Cardiac fibroblast (primary cell): Measurements from ENCODE around the gene MKX.

Experiments
- DNase-seq, 2 donors: peaks; one replicate each; pipeline versions ENCODE4 v3.0.0 to v3.0.0-alpha.2; 2010; ENCODE audit warnings: low read depth in 2 of 2
- H3K4me3 ChIP-seq, 2 donors: replicated peaks in 1 of 2; 1 replicate in 1 of 2; 2 replicates in 1 of 2; pipeline ENCODE4 v1.5.1; 2011; ENCODE audit warnings: low read depth in 2 of 2, low read length in 2 of 2, mild to moderate bottlenecking in 2 of 2, moderate library complexity in 1 of 2
- TF ChIP-seq, protein P1 (sequence below): IDR thresholded peaks from one replicate; pipeline ENCODE4 v1.5.1; 2011; ENCODE audit warnings: low read depth, mild to moderate bottlenecking, low read length, inconsistent platforms

MKX gene

DNA sequence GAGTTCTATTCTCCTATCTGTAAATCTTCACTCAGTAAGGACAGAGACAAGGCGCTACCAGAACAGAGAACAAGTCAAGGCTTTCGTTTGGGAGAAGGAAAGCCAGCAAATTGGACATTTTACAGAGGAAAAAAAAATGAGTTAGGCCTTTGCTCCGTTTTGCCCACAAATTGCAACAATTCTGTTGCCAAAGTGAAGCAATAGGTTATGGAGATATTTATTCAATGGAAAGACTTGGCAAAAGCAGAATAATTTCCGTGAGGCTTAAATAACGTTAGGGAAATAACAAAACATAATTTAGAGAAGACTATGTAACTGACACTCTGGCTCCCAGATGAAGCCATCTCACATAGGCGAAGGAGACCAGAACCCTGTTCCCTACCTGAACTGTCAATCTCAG, 67.5 kb downstream of the MKX start:
- TF ChIP-seq, protein P1, sequence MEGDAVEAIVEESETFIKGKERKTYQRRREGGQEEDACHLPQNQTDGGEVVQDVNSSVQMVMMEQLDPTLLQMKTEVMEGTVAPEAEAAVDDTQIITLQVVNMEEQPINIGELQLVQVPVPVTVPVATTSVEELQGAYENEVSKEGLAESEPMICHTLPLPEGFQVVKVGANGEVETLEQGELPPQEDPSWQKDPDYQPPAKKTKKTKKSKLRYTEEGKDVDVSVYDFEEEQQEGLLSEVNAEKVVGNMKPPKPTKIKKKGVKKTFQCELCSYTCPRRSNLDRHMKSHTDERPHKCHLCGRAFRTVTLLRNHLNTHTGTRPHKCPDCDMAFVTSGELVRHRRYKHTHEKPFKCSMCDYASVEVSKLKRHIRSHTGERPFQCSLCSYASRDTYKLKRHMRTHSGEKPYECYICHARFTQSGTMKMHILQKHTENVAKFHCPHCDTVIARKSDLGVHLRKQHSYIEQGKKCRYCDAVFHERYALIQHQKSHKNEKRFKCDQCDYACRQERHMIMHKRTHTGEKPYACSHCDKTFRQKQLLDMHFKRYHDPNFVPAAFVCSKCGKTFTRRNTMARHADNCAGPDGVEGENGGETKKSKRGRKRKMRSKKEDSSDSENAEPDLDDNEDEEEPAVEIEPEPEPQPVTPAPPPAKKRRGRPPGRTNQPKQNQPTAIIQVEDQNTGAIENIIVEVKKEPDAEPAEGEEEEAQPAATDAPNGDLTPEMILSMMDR, result no peak
- DNase-seq, result no peak
- no peak overlapping the region for H3K4me3 ChIP-seq

DNA sequence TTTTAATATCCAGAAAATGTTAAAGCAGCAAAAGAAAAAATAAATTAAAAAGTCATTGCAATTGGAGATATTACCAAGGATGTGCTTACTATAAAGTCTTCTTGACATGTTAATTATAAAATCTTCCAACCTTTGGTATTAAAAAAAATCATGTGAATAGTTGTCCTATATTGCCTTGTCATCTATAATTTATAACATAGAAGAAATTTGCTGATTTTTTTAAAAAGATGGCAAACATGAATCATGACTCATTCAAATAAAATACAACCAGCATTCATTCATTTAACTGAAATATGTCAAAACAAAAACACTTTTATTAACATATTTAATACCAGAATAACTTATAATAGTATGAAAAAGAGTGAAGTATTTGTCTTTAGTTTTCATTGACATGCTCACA, 72.6 kb downstream of the MKX start:
- no peak for DNase-seq
- H3K4me3 ChIP-seq, result no peak overlapping the region
- TF ChIP-seq, protein P1, result no peak

DNA sequence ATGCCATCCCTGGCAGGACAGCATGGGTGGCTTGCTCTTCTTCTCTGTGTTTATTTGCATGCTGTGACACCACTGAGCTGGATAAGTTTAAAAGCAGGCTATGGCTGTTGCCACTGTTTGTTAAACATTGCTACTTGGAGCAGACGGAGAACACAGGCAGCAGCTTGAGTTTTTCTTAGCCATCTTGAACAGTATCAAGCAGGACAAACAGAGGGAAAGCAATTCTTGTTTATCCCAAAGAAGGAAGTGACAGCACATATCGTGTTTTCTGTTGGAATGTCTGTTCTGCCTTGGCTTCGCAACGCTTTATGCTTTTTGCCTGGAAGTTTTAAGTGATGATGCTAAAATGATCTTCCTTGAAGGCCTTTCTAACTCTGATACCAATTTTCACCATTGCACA, 73.8 kb downstream of the MKX start:
- H3K4me3 ChIP-seq, result no peak overlapping the region
- no peak for DNase-seq
- TF ChIP-seq, protein P1, result no peak

DNA sequence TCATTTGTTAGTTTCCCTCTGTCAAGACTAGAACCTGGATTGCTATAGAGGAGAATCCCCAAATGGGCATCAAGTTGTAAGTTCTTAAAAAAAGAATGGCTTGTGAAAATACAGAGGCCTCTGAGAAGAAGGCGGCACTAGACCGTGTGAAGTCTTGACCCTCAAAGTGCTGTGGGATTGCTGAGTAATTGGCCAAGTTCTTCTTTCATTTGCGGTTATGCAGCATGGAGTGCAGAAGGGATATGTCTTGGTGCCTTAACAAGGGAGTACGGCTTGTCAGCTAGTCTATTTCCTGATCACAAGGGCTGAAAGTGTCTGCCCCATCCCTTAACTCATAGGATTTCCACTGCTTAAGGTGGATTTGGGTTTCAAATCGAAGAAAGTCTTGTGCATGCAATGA, 81.2 kb downstream of the MKX start:
- H3K4me3 ChIP-seq, result no peak overlapping the region
- TF ChIP-seq, protein P1, result no peak
- DNase-seq, result no peak

DNA sequence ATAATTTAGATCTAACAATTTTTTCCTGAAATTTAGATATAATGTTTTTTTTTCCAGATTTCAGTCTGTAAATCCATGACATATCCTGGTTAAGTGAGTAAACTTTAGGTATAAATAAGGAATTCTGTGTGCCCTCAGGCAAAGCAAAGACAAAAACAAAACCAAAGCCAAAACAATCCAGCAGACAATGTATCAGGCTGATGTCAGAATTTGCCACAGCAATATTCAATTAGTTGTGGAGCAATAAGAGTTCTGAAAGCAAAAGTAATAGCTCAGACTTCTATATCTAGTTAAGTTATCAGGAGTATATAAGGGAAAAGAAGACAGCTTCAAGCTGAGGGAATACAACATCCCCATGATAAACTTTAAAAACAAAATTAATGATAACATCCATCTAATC, 82.0 kb downstream of the MKX start:
- TF ChIP-seq, protein P1, result no peak
- H3K4me3 ChIP-seq, result no peak overlapping the region
- DNase-seq, result no peak

DNA sequence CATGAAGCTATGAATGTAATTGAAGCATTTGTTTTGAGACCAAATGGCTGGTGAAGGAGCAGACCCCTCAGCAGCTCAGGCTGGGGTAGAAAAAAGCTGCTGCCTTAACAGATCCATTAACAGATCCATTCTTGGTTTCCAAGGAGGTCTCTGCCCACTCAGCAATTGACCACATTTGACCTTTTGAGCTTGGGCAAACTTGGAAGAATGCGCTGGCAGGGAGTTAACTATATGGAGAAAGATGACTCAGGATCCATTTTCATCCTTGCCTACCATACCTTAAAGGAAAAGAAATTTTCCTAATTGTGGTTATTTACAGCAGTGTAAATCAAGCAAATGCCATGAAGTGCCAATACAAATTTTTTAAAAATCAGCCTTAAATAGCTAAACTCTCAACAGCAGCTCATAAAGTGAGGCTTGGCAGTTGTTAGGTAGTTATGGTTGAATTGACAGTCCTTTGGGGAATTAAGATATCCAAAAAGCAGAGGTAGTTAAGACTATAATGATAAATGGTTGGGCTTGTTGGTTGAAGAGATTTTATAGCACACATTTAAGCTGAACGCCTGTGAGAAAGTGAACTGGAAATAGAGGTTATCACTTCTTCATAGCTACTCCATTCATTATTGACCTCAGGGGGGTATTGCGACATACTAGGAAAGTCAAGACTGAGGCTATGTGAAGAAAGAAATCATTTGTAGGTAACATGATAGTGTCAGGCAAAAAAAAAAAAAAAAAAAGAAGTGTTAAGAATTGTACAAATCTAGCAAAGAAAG, 83.9 kb downstream of the MKX start:
- TF ChIP-seq, protein P1, result no peak
- no peak overlapping the region for H3K4me3 ChIP-seq
- DNase-seq, result peak in 1 of 2 donors; percentile 7

DNA sequence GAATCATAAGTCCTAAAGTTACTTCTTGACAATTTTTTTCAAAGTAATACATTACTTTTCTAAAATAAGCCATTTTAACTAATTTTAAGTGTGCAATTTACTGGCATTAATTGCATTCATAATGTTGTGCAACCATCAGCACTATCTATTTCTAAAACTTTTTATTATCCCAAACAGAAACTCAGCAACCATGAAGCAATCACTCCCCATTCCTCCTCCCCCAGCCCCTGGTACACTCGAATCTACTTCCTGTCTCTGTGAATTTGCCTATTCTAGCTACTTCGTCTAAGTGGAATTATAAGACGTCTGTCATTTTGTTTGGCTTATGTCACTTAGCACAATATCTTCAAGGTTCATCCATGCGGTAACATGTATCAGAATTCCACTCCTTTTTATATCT, 84.9 kb downstream of the MKX start:
- TF ChIP-seq, protein P1, result no peak
- H3K4me3 ChIP-seq, result no peak overlapping the region
- DNase-seq, result no peak
